ENCODE measurements around the gene TIMD4.

Gene TIMD4

GRCh38 chr5:156870498-156870839 is 92.6 kb downstream of the TIMD4 start:
- TF ChIP-seq, protein P1, sequence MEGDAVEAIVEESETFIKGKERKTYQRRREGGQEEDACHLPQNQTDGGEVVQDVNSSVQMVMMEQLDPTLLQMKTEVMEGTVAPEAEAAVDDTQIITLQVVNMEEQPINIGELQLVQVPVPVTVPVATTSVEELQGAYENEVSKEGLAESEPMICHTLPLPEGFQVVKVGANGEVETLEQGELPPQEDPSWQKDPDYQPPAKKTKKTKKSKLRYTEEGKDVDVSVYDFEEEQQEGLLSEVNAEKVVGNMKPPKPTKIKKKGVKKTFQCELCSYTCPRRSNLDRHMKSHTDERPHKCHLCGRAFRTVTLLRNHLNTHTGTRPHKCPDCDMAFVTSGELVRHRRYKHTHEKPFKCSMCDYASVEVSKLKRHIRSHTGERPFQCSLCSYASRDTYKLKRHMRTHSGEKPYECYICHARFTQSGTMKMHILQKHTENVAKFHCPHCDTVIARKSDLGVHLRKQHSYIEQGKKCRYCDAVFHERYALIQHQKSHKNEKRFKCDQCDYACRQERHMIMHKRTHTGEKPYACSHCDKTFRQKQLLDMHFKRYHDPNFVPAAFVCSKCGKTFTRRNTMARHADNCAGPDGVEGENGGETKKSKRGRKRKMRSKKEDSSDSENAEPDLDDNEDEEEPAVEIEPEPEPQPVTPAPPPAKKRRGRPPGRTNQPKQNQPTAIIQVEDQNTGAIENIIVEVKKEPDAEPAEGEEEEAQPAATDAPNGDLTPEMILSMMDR (IDR thresholded peaks at IDR 0.05; ENCODE audit: low read depth, low read length) = no peak
- DNase-seq (ENCODE audit: extremely low read depth, low read depth) = no peak
